Ovary (tissue), 9 donors: ENCODE measurements around the gene THRAP3. TPM values are rescaled to one million over a fixed set of nuclear protein-coding genes. Genes with fewer than 3 reads are reported as not detected.

ENCODE experiments used
- DNase-seq, 5 donors: peaks; one replicate each; pipeline ENCODE4 v3.0.0-alpha.2; 2019 to 2020
- H3K27ac ChIP-seq, 2 donors: fragments of 200-600 bp; one replicate each; pipeline versions ENCODE4 v1.5.1 to v1.8.0; 2019 to 2022
- H3K27me3 ChIP-seq: fragments of 200-600 bp; one replicate; pipeline ENCODE4 v1.8.0; 2022
- H3K36me3 ChIP-seq: fragments of 200-600 bp; sonication (generic); one replicate; pipeline ENCODE4 v1.5.1; 2019
- H3K4me1 ChIP-seq: one replicate; pipeline ENCODE4 v1.8.1; 2013; ENCODE audit warnings: mild to moderate bottlenecking, moderate library complexity; ENCODE audit not compliant: insufficient read depth
- H3K4me3 ChIP-seq: fragments of 200-600 bp; sonication (generic); one replicate; pipeline ENCODE4 v1.5.1; 2017
- H3K9me3 ChIP-seq, 2 donors: fragments of 200-600 bp in 1 of 2; sonication (generic) in 1 of 2; one replicate each; pipeline versions ENCODE4 v1.5.1 to v1.8.1; 2013 to 2019; ENCODE audit warnings: mild to moderate bottlenecking in 1 of 2, moderate library complexity in 1 of 2
- CTCF ChIP-seq, 3 donors: fragments of 450-650 bp in 2 of 3; fragments of 200-600 bp in 1 of 3; IDR thresholded peaks; one replicate each; pipeline versions ENCODE4 v1.5.1 to v1.8.0; 2016 to 2022; ENCODE audit warnings: antibody characterized with exemption in 3 of 3, mild to moderate bottlenecking in 1 of 3
- EP300 ChIP-seq: sonication (generic); formaldehyde crosslinking; IDR thresholded peaks from one replicate; pipeline ENCODE4 v1.6.1; 2017; ENCODE audit warnings: antibody characterized with exemption
- POLR2A ChIP-seq: fragments of 450-650 bp; IDR thresholded peaks from one replicate; pipeline ENCODE4 v1.6.1; 2017; ENCODE audit warnings: antibody characterized with exemption, mild to moderate bottlenecking, moderate library complexity
- WGBS, 3 donors: extraction: QIAGEN DNeasy Blood & Tissue Kit in 1 of 3; methylation state at CpG; one replicate each; pipeline versions ENCODE4 v1.1.5 to v1.1.7; 2013 to 2017; 5-methylcytosine and 5-hydroxymethylcytosine counted together
- intact Hi-C, 4 donors: fragments of 100-400 bp; cut with DNase I; formaldehyde crosslinking; loops; one replicate each; pipeline versions ENCODE4 v1.11.0 to v1.15.1; 2022 to 2023
- polyA plus RNA-seq, 2 donors: library from polyadenylated mRNA; stranded (reverse); fragments of 200-250 nt in 1 of 2; fragments of 350-450 nt in 1 of 2; fragmentation: Illumina TruSeq in 1 of 2; extraction: RNeasy Lipid Tissue Mini Kit (QIAGEN cat#74804) in 1 of 2; gene quantifications; one replicate each; pipeline ENCODE4 v1.2.3, GENCODE V29; 2013 to 2014
- total RNA-seq, 7 donors: library from RNA; depleted of rRNA in 2 of 7; stranded (reverse); fragments of >200 nt in 2 of 7; fragmentation: NEBNext Ultra II Directional in 3 of 7; extraction: Animal tissue kit (Norgen Biotek cat#: 25700) in 3 of 7; gene quantifications; one replicate each; pipeline versions ENCODE4 v1.1.0 to v1.2.4, GENCODE V29; 2016 to 2023
- donor health status: DM: no; HTN: no; CAD: no; lungs with moderate emphysema.
- donor health status: DM: no; HTN: no; CAD: no.
- donor health status: Bipolar disorder and iron deficiency.
- donor health status: DM: yes; HTN: yes; CAD: no.
- donor health status: DM: no; HTN: no; CAD: no.
- donor health status: DM: yes; HTN: yes; CAD: no.

Gene THRAP3
- total and polyA plus RNA-seq, 9 donors, result 40.2 to 109 (median 92.6) TPM

DNA sequence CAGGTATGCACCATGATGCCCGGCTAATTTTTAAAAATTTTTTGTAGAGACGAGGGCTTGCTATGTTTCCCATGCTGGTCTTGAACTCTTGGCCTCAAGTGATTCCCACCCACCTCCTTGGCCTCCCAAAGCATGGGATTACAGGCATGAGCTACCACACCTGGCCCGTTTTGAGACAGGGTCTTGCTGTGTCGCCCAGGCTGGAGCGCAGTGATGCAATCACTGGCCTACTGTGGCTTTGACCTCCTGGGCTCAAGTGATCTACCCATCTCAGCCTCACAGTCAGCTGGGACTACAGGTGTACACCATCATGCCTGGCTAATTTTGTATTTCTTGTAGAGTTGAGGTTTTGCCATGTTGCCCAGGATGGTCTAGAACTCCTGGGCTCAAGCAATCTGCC is 74.4 kb downstream of the THRAP3 start:
- TF ChIP-seq POLR2A (no peak), EP300 (no peak), CTCF (IDR thresholded peaks at IDR 0.05) (no peak)
- Histone ChIP-seq H3K27me3 (no peaks in the 10 kb centered on the region), H3K4me3 (no peak overlapping the region), H3K27ac (no peak overlapping the region), H3K36me3 (no peaks in the 10 kb centered on the region), H3K9me3 (no peaks in the 10 kb centered on the region), H3K4me1 (no peaks in the 10 kb centered on the region)
- DNase-seq, result peak in 1 of 5 donors; percentile 8
- intact Hi-C loops, result no loop called here
- 77 to 90% (median 84%) methylated on average over 5 of the region's 5 CpGs for WGBS, 3 donors

GRCh38 chr1:36300526-36300925 is 76.3 kb downstream of the THRAP3 start:
- TF ChIP-seq POLR2A (no peak), CTCF (IDR thresholded peaks at IDR 0.05) (no peak), EP300 (no peak)
- 71 to 92% (median 81%) methylated on average over 1 of the region's 1 CpG for WGBS, 3 donors
- Histone ChIP-seq H3K4me1 (no peaks in the 10 kb centered on the region), H3K9me3 (no peaks in the 10 kb centered on the region), H3K36me3 (no peaks in the 10 kb centered on the region), H3K27me3 (no peaks in the 10 kb centered on the region), H3K4me3 (no peak overlapping the region), H3K27ac (no peak overlapping the region)
- DNase-seq, result no peak
- intact Hi-C loops, result no loop called here

DNA sequence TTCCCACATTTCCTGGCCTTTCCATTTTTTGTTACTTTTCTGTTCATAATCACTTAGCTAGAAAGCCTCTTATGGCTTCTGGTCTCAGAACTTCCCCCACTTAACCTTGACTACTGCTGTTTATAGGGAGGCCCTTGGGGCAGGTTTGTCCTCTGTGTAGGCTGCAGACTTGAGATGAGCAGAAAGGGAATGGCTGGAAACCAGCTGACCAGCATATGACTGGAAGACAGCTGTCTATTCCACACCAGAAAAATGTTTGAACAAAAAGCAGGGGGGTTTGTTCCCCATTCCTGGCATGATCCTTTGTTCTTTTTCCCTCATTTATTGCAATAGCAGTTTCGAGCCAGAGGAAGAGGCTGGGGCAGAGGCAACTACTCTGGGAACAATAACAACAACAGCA is 77.0 kb downstream of the THRAP3 start:
- no peaks in the 10 kb centered on the region for H3K9me3 ChIP-seq
- no peak overlapping the region for H3K27ac ChIP-seq
- intact Hi-C loops, result no loop called here
- no peak overlapping the region for H3K4me3 ChIP-seq
- no peaks in the 10 kb centered on the region for H3K36me3 ChIP-seq
- WGBS, 3 donors, result 43 to 82% (median 66%) methylated on average over 1 of the region's 1 CpG
- peaks cover 4% of the 10 kb centered on the region for H3K4me1 ChIP-seq
- TF ChIP-seq CTCF (IDR thresholded peaks at IDR 0.05) (no peak), POLR2A (no peak), EP300 (no peak)
- no peak for DNase-seq
- no peaks in the 10 kb centered on the region for H3K27me3 ChIP-seq

DNA sequence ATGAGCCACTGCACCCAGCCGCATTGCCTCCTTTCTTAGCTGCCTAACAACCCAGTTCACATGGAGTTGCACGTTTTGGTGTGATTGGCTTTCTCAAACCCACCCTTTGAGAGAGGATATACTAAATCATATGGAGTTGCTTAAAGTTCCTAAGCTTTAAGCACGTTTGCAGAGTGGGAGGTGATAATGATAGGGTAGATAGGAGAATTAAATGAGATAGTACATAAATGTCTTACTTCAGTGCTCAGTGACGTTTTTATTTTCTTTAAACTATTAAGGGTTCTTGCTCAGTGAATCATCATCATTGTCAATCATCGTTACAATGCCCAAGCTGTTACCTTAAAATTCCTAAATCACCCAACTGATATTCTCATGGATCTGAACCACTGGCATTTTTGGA is 79.0 kb downstream of the THRAP3 start:
- Histone ChIP-seq H3K4me1 (peaks cover 6% of the 10 kb centered on the region), H3K27me3 (no peaks in the 10 kb centered on the region), H3K27ac (no peak overlapping the region), H3K9me3 (no peaks in the 10 kb centered on the region), H3K36me3 (no peaks in the 10 kb centered on the region), H3K4me3 (no peak overlapping the region)
- WGBS, 3 donors, result 59 to 68% (median 66%) methylated on average over 5 of the region's 5 CpGs
- TF ChIP-seq CTCF (IDR thresholded peaks at IDR 0.05) (no peak), POLR2A (no peak), EP300 (no peak)
- DNase-seq, result no peak
- intact Hi-C loops, result no loop called here
